NT2/D1 (cell line): ENCODE results near the gene SLC16A13.
"Not testable (repeated sequence)": the region's sequence is repeated elsewhere in the genome, so short reads cannot be mapped to it uniquely, and the experiment has no call there.

Experiments used
- DNase-seq: peaks from one replicate; pipeline ENCODE4 v3.0.0-alpha.2; 2011; ENCODE audit warnings: low read depth, low spot score
- H3K27me3 ChIP-seq: 2 replicates; pipeline ENCODE4 v1.6.0; 2011; ENCODE audit warnings: mild to moderate bottlenecking; ENCODE audit not compliant: insufficient read length, insufficient read depth
- H3K36me3 ChIP-seq: 2 replicates; pipeline ENCODE4 v1.6.1; 2011; ENCODE audit warnings: mild to moderate bottlenecking, low read length, mixed read lengths; ENCODE audit not compliant: insufficient read depth, insufficient read length
- H3K4me1 ChIP-seq: 2 replicates; pipeline ENCODE4 v1.5.1; 2011; ENCODE audit not compliant: insufficient read depth, insufficient read length
- H3K4me3 ChIP-seq: 2 replicates; pipeline ENCODE4 v1.5.1; 2011; ENCODE audit warnings: low read depth; ENCODE audit not compliant: insufficient read length
- H3K9ac ChIP-seq: 2 replicates; pipeline ENCODE4 v1.6.0; 2011; ENCODE audit warnings: low read depth; ENCODE audit not compliant: insufficient read length
- H3K9me3 ChIP-seq: 2 replicates; pipeline ENCODE4 v1.5.1; 2011; ENCODE audit warnings: mild to moderate bottlenecking, low read length; ENCODE audit not compliant: insufficient read depth
- SUZ12 ChIP-seq: IDR thresholded peaks from 2 replicates; pipeline ENCODE4 v1.6.1; 2011; ENCODE audit not compliant: insufficient read length, insufficient read depth; ENCODE audit errors: extremely low read depth
- YY1 ChIP-seq: IDR thresholded peaks from 2 replicates; pipeline ENCODE4 v1.6.1; 2011; ENCODE audit not compliant: insufficient read length, insufficient read depth
- ZNF274 ChIP-seq: IDR thresholded peaks from 2 replicates; pipeline ENCODE4 v1.6.1; 2011; ENCODE audit warnings: mild to moderate bottlenecking, low read depth, low read length

SLC16A13 gene

GRCh38 chr17:7077911-7078546, 42.2 kb downstream of the SLC16A13 start:
- Histone ChIP-seq H3K27me3 (no peaks in the 10 kb centered on the region), H3K9ac (no peak overlapping the region), H3K36me3 (no peaks in the 10 kb centered on the region), H3K9me3 (no peaks in the 10 kb centered on the region), H3K4me1 (no peaks in the 10 kb centered on the region), H3K4me3 (no peak overlapping the region)
- TF ChIP-seq ZNF274: no peak
- no peak for TF ChIP-seq SUZ12
- TF ChIP-seq YY1: no peak
- no peak for DNase-seq

GRCh38 chr17:7078711-7079110, 42.9 kb downstream of the SLC16A13 start:
- no peaks in the 10 kb centered on the region for H3K27me3 ChIP-seq

GRCh38 chr17:7079581-7080455, 44.0 kb downstream of the SLC16A13 start, which contains the start of gene CLEC10A:
Gene CLEC10A, minus strand, starts transcription at chr17:7080251. Its CDS starts 1,439 bp downstream, at chr17:7078812.
- TF ChIP-seq SUZ12 (no peak), YY1 (no peak)
- Histone ChIP-seq H3K27me3 (no peaks in the 10 kb centered on the region), H3K4me1 (no peaks in the 10 kb centered on the region), H3K9me3 (no peaks in the 10 kb centered on the region), H3K9ac (no peak within 1 kb of the TSS), H3K4me3 (no peak within 1 kb of the TSS), H3K36me3 (no peaks in the 10 kb centered on the region)
- DNase-seq: no peak

More at GRCh38 chr17:7078711-7079110, 42.9 kb downstream of the SLC16A13 start:
- TF ChIP-seq SUZ12: no peak
- no peak for TF ChIP-seq ZNF274
- no peak for TF ChIP-seq YY1
- Histone ChIP-seq H3K9ac (no peak overlapping the region), H3K4me3 (no peak overlapping the region), H3K36me3 (no peaks in the 10 kb centered on the region), H3K9me3 (no peaks in the 10 kb centered on the region), H3K4me1 (no peaks in the 10 kb centered on the region)
- no peak for DNase-seq

- H3K4me1 ChIP-seq: no peaks in the 10 kb centered on the region
- no peak overlapping the region for H3K4me3 ChIP-seq
- no peak overlapping the region for H3K9ac ChIP-seq
- H3K36me3 ChIP-seq: no peaks in the 10 kb centered on the region
- no peaks in the 10 kb centered on the region for H3K9me3 ChIP-seq
- no peaks in the 10 kb centered on the region for H3K27me3 ChIP-seq
- DNase-seq: no peak
- TF ChIP-seq ZNF274: no peak
- no peak for TF ChIP-seq SUZ12
- no peak for TF ChIP-seq YY1
Measured at GRCh38 chr17:7080456-7081041, 44.7 kb downstream of the SLC16A13 start.

- TF ChIP-seq YY1 (no peak), SUZ12 (no peak), ZNF274 (no peak)
- Histone ChIP-seq H3K4me1 (no peaks in the 10 kb centered on the region), H3K36me3 (no peaks in the 10 kb centered on the region), H3K9ac (no peak overlapping the region), H3K9me3 (no peaks in the 10 kb centered on the region), H3K27me3 (no peaks in the 10 kb centered on the region), H3K4me3 (no peak overlapping the region)
- no peak for DNase-seq
Measured at GRCh38 chr17:7081341-7082062, 45.7 kb downstream of the SLC16A13 start.

GRCh38 chr17:7083592-7083991, 47.8 kb downstream of the SLC16A13 start:
- no peak for DNase-seq
- H3K27me3 ChIP-seq: no peaks in the 10 kb centered on the region
- H3K9ac ChIP-seq: no peak overlapping the region
- H3K4me3 ChIP-seq: no peak overlapping the region
- TF ChIP-seq SUZ12 (no peak), ZNF274 (no peak), YY1 (no peak)
- no peaks in the 10 kb centered on the region for H3K9me3 ChIP-seq
- no peaks in the 10 kb centered on the region for H3K4me1 ChIP-seq
- no peaks in the 10 kb centered on the region for H3K36me3 ChIP-seq

- TF ChIP-seq ZNF274: no peak
- no peak for TF ChIP-seq YY1
- no peak for TF ChIP-seq SUZ12
- Histone ChIP-seq H3K9me3 (no peaks in the 10 kb centered on the region), H3K4me3 (no peak overlapping the region), H3K27me3 (no peaks in the 10 kb centered on the region), H3K9ac (no peak overlapping the region), H3K4me1 (no peaks in the 10 kb centered on the region), H3K36me3 (no peaks in the 10 kb centered on the region)
- DNase-seq: no peak
Measured at GRCh38 chr17:7084088-7084487, 48.3 kb downstream of the SLC16A13 start.

GRCh38 chr17:7088442-7088841, 52.6 kb downstream of the SLC16A13 start:
- not testable (repeated sequence) for H3K4me1 ChIP-seq, DNase-seq, H3K27me3 ChIP-seq, H3K9me3 ChIP-seq, H3K36me3 ChIP-seq, H3K4me3 ChIP-seq, H3K9ac ChIP-seq

GRCh38 chr17:7089570-7089969, 53.8 kb downstream of the SLC16A13 start:
- H3K27me3 ChIP-seq, H3K4me3 ChIP-seq, DNase-seq, H3K4me1 ChIP-seq, H3K9me3 ChIP-seq, H3K36me3 ChIP-seq, H3K9ac ChIP-seq: not testable (repeated sequence)
